Measurements from ENCODE around the gene ACO1.

DNA sequence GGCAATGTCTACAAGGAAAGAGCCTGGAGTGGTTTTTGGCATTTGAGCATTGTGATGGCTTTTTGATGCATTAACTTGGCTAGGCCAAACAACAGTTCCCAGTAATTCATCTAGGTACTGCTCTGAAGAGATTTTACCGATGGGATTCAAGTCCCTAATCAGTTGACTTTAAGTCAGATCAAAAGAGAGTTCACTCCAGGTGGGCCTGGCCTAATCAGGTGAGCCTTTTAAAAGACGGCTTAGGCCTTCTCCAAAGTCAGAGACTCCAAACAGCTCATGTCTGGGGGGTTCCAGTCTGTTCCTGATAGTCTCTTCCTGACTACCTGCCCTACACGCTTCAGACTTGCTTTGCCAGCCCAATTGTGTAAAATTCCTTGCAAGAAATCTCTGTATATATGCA, 87.9 kb downstream of the ACO1 start:
- TF ChIP-seq, protein P1, sequence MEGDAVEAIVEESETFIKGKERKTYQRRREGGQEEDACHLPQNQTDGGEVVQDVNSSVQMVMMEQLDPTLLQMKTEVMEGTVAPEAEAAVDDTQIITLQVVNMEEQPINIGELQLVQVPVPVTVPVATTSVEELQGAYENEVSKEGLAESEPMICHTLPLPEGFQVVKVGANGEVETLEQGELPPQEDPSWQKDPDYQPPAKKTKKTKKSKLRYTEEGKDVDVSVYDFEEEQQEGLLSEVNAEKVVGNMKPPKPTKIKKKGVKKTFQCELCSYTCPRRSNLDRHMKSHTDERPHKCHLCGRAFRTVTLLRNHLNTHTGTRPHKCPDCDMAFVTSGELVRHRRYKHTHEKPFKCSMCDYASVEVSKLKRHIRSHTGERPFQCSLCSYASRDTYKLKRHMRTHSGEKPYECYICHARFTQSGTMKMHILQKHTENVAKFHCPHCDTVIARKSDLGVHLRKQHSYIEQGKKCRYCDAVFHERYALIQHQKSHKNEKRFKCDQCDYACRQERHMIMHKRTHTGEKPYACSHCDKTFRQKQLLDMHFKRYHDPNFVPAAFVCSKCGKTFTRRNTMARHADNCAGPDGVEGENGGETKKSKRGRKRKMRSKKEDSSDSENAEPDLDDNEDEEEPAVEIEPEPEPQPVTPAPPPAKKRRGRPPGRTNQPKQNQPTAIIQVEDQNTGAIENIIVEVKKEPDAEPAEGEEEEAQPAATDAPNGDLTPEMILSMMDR (IDR thresholded peaks at IDR 0.05), result no peak
- no peak for TF ChIP-seq POLR2A (IDR thresholded peaks at IDR 0.05)
